ENCODE data around the gene IL20RB.
A peak's percentile ranks its signal among the peaks of the same experiment; 100 is the strongest.
"Not testable (repeated sequence)": the region's sequence is repeated elsewhere in the genome, so short reads cannot be mapped to it uniquely, and the experiment has no call there.

The IL20RB gene

GRCh38 chr3:136947477-136947876 lies 10.3 kb upstream of the IL20RB start:
- DNase-seq, result no peak

GRCh38 chr3:136949146-136949545 lies 8.6 kb upstream of the IL20RB start:
- no peak for DNase-seq

- no peak for DNase-seq
Observed at GRCh38 chr3:136949708-136950107, 8.1 kb upstream of the IL20RB start.

GRCh38 chr3:136950623-136951022 lies 7.2 kb upstream of the IL20RB start:
- DNase-seq, result no peak

GRCh38 chr3:136952292-136952691 lies 5.5 kb upstream of the IL20RB start:
- no peak for DNase-seq

- no peak for DNase-seq
Observed at GRCh38 chr3:136954251-136954650, 3.5 kb upstream of the IL20RB start.

GRCh38 chr3:136954980-136955780 lies 2.6 kb upstream of the IL20RB start:
- no peak for DNase-seq

- no peak for DNase-seq
Observed at GRCh38 chr3:136955813-136956212, 2.0 kb upstream of the IL20RB start.

GRCh38 chr3:136956971-136957370 lies 812 bp upstream of the IL20RB start:
- no peak for DNase-seq

GRCh38 chr3:136958939-136959338 lies 1.2 kb downstream of the IL20RB start:
- DNase-seq, result no peak

- no peak for DNase-seq
Observed at GRCh38 chr3:136959599-136959998, 1.8 kb downstream of the IL20RB start.

GRCh38 chr3:136960838-136961836 lies 3.4 kb downstream of the IL20RB start:
- no peak for DNase-seq

GRCh38 chr3:136962927-136963326 lies 5.1 kb downstream of the IL20RB start:
- DNase-seq, result no peak

- peak; percentile 26 for DNase-seq
Observed at GRCh38 chr3:136969539-136969938, 11.8 kb downstream of the IL20RB start.

GRCh38 chr3:136973352-136973751 lies 15.6 kb downstream of the IL20RB start:
- no peak for DNase-seq

- DNase-seq, result no peak
Observed at GRCh38 chr3:136974670-136975069, 16.9 kb downstream of the IL20RB start.

GRCh38 chr3:136979204-136979603 lies 21.4 kb downstream of the IL20RB start:
- no peak for DNase-seq

- no peak for DNase-seq
Observed at GRCh38 chr3:136979684-136980083, 21.9 kb downstream of the IL20RB start.

- DNase-seq, result no peak
Observed at GRCh38 chr3:136982033-136982432, 24.2 kb downstream of the IL20RB start.

GRCh38 chr3:136982520-136983138 lies 24.8 kb downstream of the IL20RB start:
- DNase-seq, result no peak

- DNase-seq, result no peak
Observed at GRCh38 chr3:136984837-136985236, 27.1 kb downstream of the IL20RB start.

GRCh38 chr3:136987398-136987980 lies 29.7 kb downstream of the IL20RB start:
- DNase-seq, result not testable (repeated sequence)

- no peak for DNase-seq
Observed at GRCh38 chr3:136988651-136989050, 30.9 kb downstream of the IL20RB start.
